ENCODE data around the gene FAT4.

FAT4 gene

DNA sequence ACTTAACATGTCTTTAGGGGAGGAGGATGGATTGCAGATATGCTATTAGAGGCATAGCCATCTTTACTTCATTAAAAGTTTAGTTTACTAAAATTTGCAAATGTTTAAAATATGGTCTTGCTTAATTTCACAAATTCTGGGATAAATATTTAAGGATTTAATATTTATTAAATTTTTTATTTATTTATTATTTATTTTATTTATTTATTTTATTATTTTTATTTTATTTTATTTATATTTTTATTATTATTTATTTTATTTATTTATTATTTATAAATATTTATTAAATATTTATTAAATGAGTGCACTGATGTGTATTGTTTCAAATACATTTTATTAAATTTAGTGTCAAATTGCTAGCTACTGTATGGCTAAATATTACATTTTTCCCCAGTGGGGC, 46.0 kb downstream of the FAT4 start:
- Histone ChIP-seq H3K27me3 (ENCODE audit: low read depth) (no peaks in the 10 kb centered on the region), H3K36me3 (replicated peaks) (no peaks in the 10 kb centered on the region), H3K9me3 (no peaks in the 10 kb centered on the region), H3K4me1 (peaks cover 13% of the 10 kb centered on the region), H3K4me3 (no peak overlapping the region)
- DNase-seq (ENCODE audit: low spot score in 2 of 2) = no peak
- in situ Hi-C loops (cut with MboI; ENCODE audit: low sequenced_read_pairs) = no loop called here
